T-helper 2 cell treated with Interferon-gamma antibody and Interleukin-4, amounts not matched to agents 5 μg/mL and 100 μg/mL, for 36 hours (primary cell): ENCODE results near the gene ZMYND19.
"Not testable (repeated sequence)": the region's sequence is repeated elsewhere in the genome, so short reads cannot be mapped to it uniquely, and the experiment has no call there.

Experiments used
- DNase-seq: peaks from one replicate; pipeline ENCODE4 v3.0.0; 2021; ENCODE audit warnings: low spot score
- H3K27ac Mint-ChIP-seq: one replicate; pipeline ENCODE4 v1.8.0; 2021; ENCODE audit warnings: mild to moderate bottlenecking, mixed read lengths
- H3K27me3 Mint-ChIP-seq: one replicate; pipeline ENCODE4 v1.8.0; 2021; ENCODE audit warnings: low read depth, mixed read lengths
- H3K36me3 Mint-ChIP-seq: one replicate; pipeline ENCODE4 v1.8.0; 2021; ENCODE audit warnings: low read depth, mixed read lengths
- H3K4me1 Mint-ChIP-seq: one replicate; pipeline ENCODE4 v1.8.0; 2021; ENCODE audit warnings: low read depth, mixed read lengths
- H3K4me3 Mint-ChIP-seq: one replicate; pipeline ENCODE4 v1.8.0; 2022; ENCODE audit warnings: mild to moderate bottlenecking, moderate library complexity, mixed read lengths
- H3K9me3 Mint-ChIP-seq: one replicate; pipeline ENCODE4 v1.8.0; 2021; ENCODE audit warnings: mixed read lengths

The ZMYND19 gene

DNA sequence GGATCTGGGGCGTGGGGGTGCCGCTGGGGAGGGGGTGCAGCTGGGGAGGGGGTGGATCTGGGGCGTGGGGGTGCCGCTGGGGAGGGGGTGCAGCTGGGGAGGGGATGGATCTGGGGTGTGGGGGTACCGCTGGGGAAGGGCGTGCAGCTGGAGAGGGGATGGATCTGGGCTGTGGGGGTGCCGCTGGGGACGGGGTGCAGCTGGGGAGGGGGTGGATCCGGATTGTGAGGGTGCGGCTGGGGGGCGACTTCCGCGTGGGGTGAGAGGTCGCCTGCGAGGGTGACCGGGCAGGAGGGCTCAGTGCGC lies 39.4 kb downstream of the ZMYND19 start:
- H3K4me1 Mint-ChIP-seq, result peaks cover 16% of the 10 kb centered on the region
- DNase-seq, H3K27me3 Mint-ChIP-seq, H3K9me3 Mint-ChIP-seq: not testable (repeated sequence)
- peaks cover 17% of the 10 kb centered on the region for H3K36me3 Mint-ChIP-seq
- H3K4me3 Mint-ChIP-seq, result peak overlapping the region; percentile 67
- peak overlapping the region; percentile 41 for H3K27ac Mint-ChIP-seq

- H3K9me3 Mint-ChIP-seq, result no peaks in the 10 kb centered on the region
- peak; percentile 27 for DNase-seq
- H3K36me3 Mint-ChIP-seq, result peaks cover 16% of the 10 kb centered on the region
- H3K4me3 Mint-ChIP-seq, result peak within 1 kb of the TSS; percentile 89
- H3K4me1 Mint-ChIP-seq, result peaks cover 16% of the 10 kb centered on the region
- peak within 1 kb of the TSS; percentile 92 for H3K27ac Mint-ChIP-seq
- no peaks in the 10 kb centered on the region for H3K27me3 Mint-ChIP-seq
Observed at GRCh38 chr9:137550231-137550621, 40.1 kb downstream of the ZMYND19 start, which contains the start of gene PNPLA7. Gene PNPLA7 (minus strand): TSS chr9:137550402. CDS start chr9:137550197, 205 bp downstream.

GRCh38 chr9:137547687-137548543 lies 42.4 kb downstream of the ZMYND19 start:
- Mint-ChIP-seq H3K4me3 (no peak overlapping the region), H3K27me3 (no peaks in the 10 kb centered on the region), H3K4me1 (peaks cover 13% of the 10 kb centered on the region), H3K9me3 (no peaks in the 10 kb centered on the region), H3K27ac (no peak overlapping the region), H3K36me3 (peaks cover 5% of the 10 kb centered on the region)
- no peak for DNase-seq

- H3K27ac Mint-ChIP-seq, result no peak overlapping the region
- H3K4me1 Mint-ChIP-seq, result peaks cover 6% of the 10 kb centered on the region
- H3K27me3 Mint-ChIP-seq, result no peaks in the 10 kb centered on the region
- no peak overlapping the region for H3K4me3 Mint-ChIP-seq
- no peaks in the 10 kb centered on the region for H3K36me3 Mint-ChIP-seq
- no peak for DNase-seq
- H3K9me3 Mint-ChIP-seq, result no peaks in the 10 kb centered on the region
Observed at GRCh38 chr9:137545123-137545522, 45.2 kb downstream of the ZMYND19 start.

DNA sequence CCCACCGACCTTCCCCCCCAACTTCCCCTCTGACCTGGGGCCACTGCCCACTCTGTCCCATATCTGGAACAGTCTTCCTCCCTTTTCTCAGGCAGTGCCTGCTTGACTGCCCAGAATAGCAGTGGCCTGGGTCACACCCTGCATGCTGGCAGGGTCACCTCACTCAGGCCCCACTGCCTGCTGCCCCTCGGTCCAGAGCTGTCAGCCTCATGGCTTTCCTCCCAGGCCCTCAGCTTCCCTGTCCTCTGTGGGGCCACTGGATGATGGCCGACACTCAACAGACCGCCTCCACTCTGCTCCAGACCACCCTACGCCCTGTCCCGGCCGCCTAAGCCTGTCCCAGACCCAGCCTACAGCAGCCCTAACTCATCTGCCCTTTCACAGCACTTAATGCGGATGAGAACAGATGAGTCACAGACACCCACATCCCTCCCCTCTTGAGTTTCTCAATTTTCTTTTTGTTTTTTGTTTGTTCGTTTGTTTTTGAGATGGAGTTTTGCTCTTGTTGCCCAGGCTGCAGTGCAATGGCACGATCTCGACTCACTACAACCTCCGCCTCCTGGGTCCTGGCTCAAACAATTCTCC lies 46.0 kb downstream of the ZMYND19 start:
- DNase-seq, result no peak
- H3K4me1 Mint-ChIP-seq, result no peaks in the 10 kb centered on the region
- no peaks in the 10 kb centered on the region for H3K36me3 Mint-ChIP-seq
- H3K27me3 Mint-ChIP-seq, result no peaks in the 10 kb centered on the region
- H3K4me3 Mint-ChIP-seq, result no peak overlapping the region
- H3K27ac Mint-ChIP-seq, result no peak overlapping the region
- no peaks in the 10 kb centered on the region for H3K9me3 Mint-ChIP-seq

- no peak for DNase-seq
- no peak overlapping the region for H3K4me3 Mint-ChIP-seq
- H3K27ac Mint-ChIP-seq, result no peak overlapping the region
- H3K27me3 Mint-ChIP-seq, result no peaks in the 10 kb centered on the region
- no peaks in the 10 kb centered on the region for H3K4me1 Mint-ChIP-seq
- no peaks in the 10 kb centered on the region for H3K36me3 Mint-ChIP-seq
- no peaks in the 10 kb centered on the region for H3K9me3 Mint-ChIP-seq
Observed at GRCh38 chr9:137543237-137543963, 46.9 kb downstream of the ZMYND19 start.

DNA sequence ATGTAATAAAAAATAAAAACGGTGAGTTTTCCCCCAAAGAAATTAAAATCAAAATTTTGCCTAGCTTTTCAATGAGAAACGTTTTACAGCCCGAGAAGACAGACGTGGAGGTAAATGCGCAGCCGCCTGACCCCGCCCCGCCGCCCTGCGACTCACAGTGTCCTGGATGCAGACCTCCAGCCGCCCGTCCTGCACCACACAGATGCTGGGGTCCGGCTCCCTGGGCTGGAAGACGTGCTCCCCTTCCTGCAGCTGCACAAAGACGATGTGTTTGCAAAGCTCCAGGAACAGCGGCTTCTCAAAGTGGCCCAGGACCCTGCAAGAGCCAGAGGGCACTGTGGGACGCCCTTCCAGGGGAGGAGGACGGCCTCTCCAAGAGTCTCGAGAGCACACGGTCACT lies 47.8 kb downstream of the ZMYND19 start:
- H3K4me1 Mint-ChIP-seq, result no peaks in the 10 kb centered on the region

GRCh38 chr9:137540536-137540935 lies 49.8 kb downstream of the ZMYND19 start:
- no peak for DNase-seq
- Mint-ChIP-seq H3K4me3 (no peak overlapping the region), H3K4me1 (peaks cover 11% of the 10 kb centered on the region), H3K9me3 (peaks cover 8% of the 10 kb centered on the region), H3K27me3 (no peaks in the 10 kb centered on the region), H3K36me3 (peaks cover 10% of the 10 kb centered on the region), H3K27ac (no peak overlapping the region)

More for the DNA sequence above, 47.8 kb downstream of the ZMYND19 start:
- Mint-ChIP-seq H3K27ac (no peak overlapping the region), H3K4me3 (no peak overlapping the region), H3K9me3 (no peaks in the 10 kb centered on the region), H3K36me3 (no peaks in the 10 kb centered on the region), H3K27me3 (no peaks in the 10 kb centered on the region)
- no peak for DNase-seq

GRCh38 chr9:137538058-137538457 lies 52.3 kb downstream of the ZMYND19 start:
- Mint-ChIP-seq H3K27ac (no peak overlapping the region), H3K9me3 (peaks cover 13% of the 10 kb centered on the region), H3K27me3 (no peaks in the 10 kb centered on the region), H3K4me3 (no peak overlapping the region), H3K36me3 (peaks cover 13% of the 10 kb centered on the region), H3K4me1 (peaks cover 19% of the 10 kb centered on the region)
- no peak for DNase-seq

- peaks cover 13% of the 10 kb centered on the region for H3K9me3 Mint-ChIP-seq
- DNase-seq, H3K27me3 Mint-ChIP-seq: not testable (repeated sequence)
- H3K4me1 Mint-ChIP-seq, result peaks cover 19% of the 10 kb centered on the region
- H3K36me3 Mint-ChIP-seq, result peaks cover 13% of the 10 kb centered on the region
- peak overlapping the region; percentile 29 for H3K4me3 Mint-ChIP-seq
- peak overlapping the region; percentile 79 for H3K27ac Mint-ChIP-seq
Observed at GRCh38 chr9:137536594-137537131, 53.6 kb downstream of the ZMYND19 start.

DNA sequence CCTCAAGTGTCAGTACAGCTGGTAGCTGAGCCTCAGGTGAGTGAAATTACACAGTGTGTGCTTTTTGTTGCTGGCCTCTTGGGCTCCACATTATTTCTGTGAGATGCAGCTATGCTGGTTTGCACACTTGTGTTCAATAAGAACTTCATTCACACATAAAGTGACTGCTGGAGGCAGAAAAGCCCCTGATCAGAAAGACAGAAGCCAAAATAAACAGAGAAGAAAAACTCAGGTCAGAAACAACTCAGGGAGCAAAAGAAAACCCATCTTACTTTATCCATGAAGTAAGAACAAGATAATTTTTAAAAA lies 55.2 kb downstream of the ZMYND19 start:
- H3K4me3 Mint-ChIP-seq, result peak overlapping the region; percentile 5
- peak overlapping the region; percentile 36 for H3K27ac Mint-ChIP-seq
- peaks cover 13% of the 10 kb centered on the region for H3K9me3 Mint-ChIP-seq
- no peak for DNase-seq
- peaks cover 13% of the 10 kb centered on the region for H3K36me3 Mint-ChIP-seq
- peaks cover 23% of the 10 kb centered on the region for H3K4me1 Mint-ChIP-seq
- H3K27me3 Mint-ChIP-seq, result no peaks in the 10 kb centered on the region

- Mint-ChIP-seq H3K36me3 (peaks cover 13% of the 10 kb centered on the region), H3K4me1 (peaks cover 23% of the 10 kb centered on the region), H3K4me3 (peak overlapping the region; percentile 5), H3K9me3 (peaks cover 13% of the 10 kb centered on the region), H3K27ac (peak overlapping the region; percentile 36), H3K27me3 (no peaks in the 10 kb centered on the region)
- DNase-seq, result peak; percentile 16
Observed at GRCh38 chr9:137534256-137535119, 55.8 kb downstream of the ZMYND19 start.

- not testable (repeated sequence) for H3K27ac Mint-ChIP-seq, H3K4me3 Mint-ChIP-seq, H3K27me3 Mint-ChIP-seq, DNase-seq
- peaks cover 23% of the 10 kb centered on the region for H3K4me1 Mint-ChIP-seq
- H3K36me3 Mint-ChIP-seq, result peaks cover 13% of the 10 kb centered on the region
- H3K9me3 Mint-ChIP-seq, result peaks cover 13% of the 10 kb centered on the region
Observed at GRCh38 chr9:137532891-137533468, 57.3 kb downstream of the ZMYND19 start.
